ENCODE data around the gene DNAH6. TPM values are rescaled to one million over a fixed set of nuclear protein-coding genes. Genes with fewer than 3 reads are reported as not detected.

Gene DNAH6
- total RNA-seq, 6 donors from 2014 or later, result 0.37 to 25.0 (median 4.2) TPM

- Histone ChIP-seq H3K4me3 (no peak overlapping the region), H3K4me1 (no peaks in the 10 kb centered on the region), H3K9me3 (no peaks in the 10 kb centered on the region), H3K36me3 (no peaks in the 10 kb centered on the region), H3K27me3 (no peaks in the 10 kb centered on the region), H3K27ac (no peak overlapping the region)
- ATAC-seq (ENCODE audit: low FRiP score in 2 of 2) (no peak), DNase-seq (no peak)
- no peak for TF ChIP-seq POLR2A (IDR thresholded peaks at IDR 0.05)
- no peak for TF ChIP-seq EP300 (IDR thresholded peaks at IDR 0.05)
- no peak for TF ChIP-seq POLR2AphosphoS5 (IDR thresholded peaks at IDR 0.05)
- TF ChIP-seq CTCF (IDR thresholded peaks at IDR 0.05), result no peak
- 75 to 83% methylated on average over 1 of the region's 1 CpG for WGBS, 2 donors
Measured at GRCh38 chr2:84676295-84676694, 160.0 kb downstream of the DNAH6 start.

- Histone ChIP-seq H3K4me3 (no peak overlapping the region), H3K27ac (no peak overlapping the region), H3K9me3 (no peaks in the 10 kb centered on the region), H3K4me1 (no peaks in the 10 kb centered on the region), H3K36me3 (no peaks in the 10 kb centered on the region), H3K27me3 (no peaks in the 10 kb centered on the region)
- DNase-seq (no peak), ATAC-seq (ENCODE audit: low FRiP score in 2 of 2) (no peak)
- 79 to 84% methylated on average over 2 of the region's 2 CpGs for WGBS, 2 donors
- TF ChIP-seq POLR2AphosphoS5 (IDR thresholded peaks at IDR 0.05) (no peak), CTCF (IDR thresholded peaks at IDR 0.05) (no peak), POLR2A (IDR thresholded peaks at IDR 0.05) (no peak), EP300 (IDR thresholded peaks at IDR 0.05) (no peak)
Measured at GRCh38 chr2:84678214-84678613, 161.9 kb downstream of the DNAH6 start.

DNA sequence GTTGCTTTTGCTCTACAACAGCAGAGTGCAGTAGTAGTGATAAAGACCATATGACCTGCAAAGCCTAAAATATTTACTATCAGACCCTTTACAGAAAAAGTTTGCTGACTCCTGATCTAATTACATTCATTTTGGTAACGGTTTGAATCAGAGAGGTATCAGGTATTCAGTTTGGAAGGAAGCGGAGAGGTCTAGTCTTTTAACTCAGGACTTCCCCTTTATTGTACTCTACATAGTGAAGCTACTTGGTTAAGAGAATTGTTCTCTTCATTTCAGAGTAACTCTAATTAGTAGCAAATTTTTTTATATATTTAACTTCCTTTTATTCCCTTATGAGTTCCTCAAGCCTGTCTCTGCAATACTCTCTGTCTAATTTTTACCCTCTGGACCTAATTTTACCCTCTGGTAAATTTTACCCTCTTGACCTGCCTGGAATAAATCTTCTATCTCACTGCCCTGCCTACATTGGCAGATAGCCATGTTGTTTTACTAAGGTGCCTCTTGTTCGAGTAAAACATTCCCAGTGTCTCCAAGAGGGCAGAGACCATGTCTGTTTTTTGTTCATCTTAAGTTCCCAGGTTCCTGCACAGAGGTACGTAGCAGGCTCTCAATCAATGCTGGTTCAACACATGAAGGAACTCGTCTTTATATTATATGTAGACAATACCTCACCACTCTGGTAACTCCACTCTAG is 170.6 kb downstream of the DNAH6 start:
- DNase-seq (no peak), ATAC-seq (ENCODE audit: low FRiP score in 2 of 2) (no peak)
- Histone ChIP-seq H3K27ac (no peak overlapping the region), H3K4me1 (no peaks in the 10 kb centered on the region), H3K9me3 (no peaks in the 10 kb centered on the region), H3K36me3 (no peaks in the 10 kb centered on the region), H3K4me3 (no peak overlapping the region), H3K27me3 (no peaks in the 10 kb centered on the region)
- 46 to 53% methylated on average over 5 of the region's 5 CpGs for WGBS, 2 donors
- TF ChIP-seq CTCF (IDR thresholded peaks at IDR 0.05) (no peak), POLR2A (IDR thresholded peaks at IDR 0.05) (no peak), POLR2AphosphoS5 (IDR thresholded peaks at IDR 0.05) (no peak), EP300 (IDR thresholded peaks at IDR 0.05) (no peak)

DNA sequence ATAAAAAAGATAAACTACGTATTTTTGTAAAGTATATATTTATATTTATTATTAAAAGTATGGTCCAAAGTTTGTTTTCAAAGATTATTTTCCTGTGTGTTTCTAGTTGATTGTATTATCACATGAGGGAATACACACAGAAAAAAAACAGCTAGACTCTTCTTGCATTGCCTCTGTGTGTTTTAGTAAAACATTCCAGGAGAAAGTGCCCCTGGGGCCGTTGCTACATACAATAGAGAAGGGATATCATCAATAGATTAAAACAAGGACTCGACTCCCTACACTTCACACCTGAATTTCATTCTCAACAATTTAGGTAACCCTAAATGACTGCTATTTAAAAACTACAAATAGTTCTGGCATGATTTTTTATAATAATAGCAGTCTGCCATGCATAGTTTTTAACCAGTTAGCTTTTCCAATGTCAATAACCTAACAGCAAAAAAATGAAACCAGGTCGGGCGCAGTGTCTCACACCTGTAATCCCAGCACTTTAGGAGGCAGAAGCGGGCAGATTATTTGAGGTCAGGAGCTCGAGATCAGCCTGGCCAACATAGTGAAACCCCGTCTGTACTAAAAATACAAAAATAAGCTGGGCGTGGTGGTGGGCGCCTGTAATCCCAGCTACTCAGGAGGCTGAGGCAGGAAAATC is 171.3 kb downstream of the DNAH6 start:
- TF ChIP-seq POLR2AphosphoS5 (IDR thresholded peaks at IDR 0.05) (no peak), CTCF (IDR thresholded peaks at IDR 0.05) (no peak), EP300 (IDR thresholded peaks at IDR 0.05) (no peak), POLR2A (IDR thresholded peaks at IDR 0.05) (no peak)
- no peaks in the 10 kb centered on the region for H3K9me3 ChIP-seq
- H3K4me1 ChIP-seq, result no peaks in the 10 kb centered on the region
- DNase-seq (no peak), ATAC-seq (ENCODE audit: low FRiP score in 2 of 2) (no peak)
- H3K36me3 ChIP-seq, result no peaks in the 10 kb centered on the region
- no peak overlapping the region for H3K4me3 ChIP-seq
- H3K27ac ChIP-seq, result no peak overlapping the region
- 80 to 86% methylated on average over 10 of the region's 10 CpGs for WGBS, 2 donors
- no peaks in the 10 kb centered on the region for H3K27me3 ChIP-seq

DNA sequence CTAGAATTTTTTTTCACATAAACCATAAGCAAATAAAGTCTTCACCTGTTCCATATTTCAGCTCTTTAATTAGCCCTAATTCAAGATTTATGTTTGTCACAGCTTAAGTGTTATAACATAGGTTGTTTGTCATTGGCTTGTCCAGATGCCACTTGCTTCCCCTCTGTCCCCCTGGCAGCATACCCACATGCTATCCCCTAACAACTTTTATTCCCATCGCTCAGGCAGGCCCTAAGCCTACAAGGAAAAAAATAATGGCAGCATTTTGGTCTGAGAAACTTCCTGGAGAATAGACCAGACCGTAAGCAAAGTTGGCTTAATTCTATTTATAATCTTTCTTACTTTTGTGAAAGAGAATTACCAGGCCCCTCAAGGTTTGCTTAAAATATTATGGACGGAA is 173.9 kb downstream of the DNAH6 start:
- Histone ChIP-seq H3K36me3 (no peaks in the 10 kb centered on the region), H3K27ac (no peak overlapping the region), H3K9me3 (no peaks in the 10 kb centered on the region), H3K4me3 (no peak overlapping the region), H3K4me1 (no peaks in the 10 kb centered on the region), H3K27me3 (no peaks in the 10 kb centered on the region)
- ATAC-seq (ENCODE audit: low FRiP score in 2 of 2), result no peak
- no peak for TF ChIP-seq EP300 (IDR thresholded peaks at IDR 0.05)
- no peak for TF ChIP-seq POLR2A (IDR thresholded peaks at IDR 0.05)
- TF ChIP-seq POLR2AphosphoS5 (IDR thresholded peaks at IDR 0.05), result no peak
- TF ChIP-seq CTCF (IDR thresholded peaks at IDR 0.05), result no peak
- DNase-seq, result no peak
- WGBS, 2 donors, result 85 to 87% methylated on average over 3 of the region's 3 CpGs
